RPMI8226 (cell line): Measurements from ENCODE around the gene ACAP3.
"Not testable (repeated sequence)": the region's sequence is repeated elsewhere in the genome, so short reads cannot be mapped to it uniquely, and the experiment has no call there.

Experiments used
- DNase-seq: peaks from one replicate; pipeline ENCODE4 v3.0.0-alpha.2; 2015

The ACAP3 gene

GRCh38 chr1:1330366-1331067 lies 22.8 kb upstream of the ACAP3 start:
- DNase-seq: no peak

DNA sequence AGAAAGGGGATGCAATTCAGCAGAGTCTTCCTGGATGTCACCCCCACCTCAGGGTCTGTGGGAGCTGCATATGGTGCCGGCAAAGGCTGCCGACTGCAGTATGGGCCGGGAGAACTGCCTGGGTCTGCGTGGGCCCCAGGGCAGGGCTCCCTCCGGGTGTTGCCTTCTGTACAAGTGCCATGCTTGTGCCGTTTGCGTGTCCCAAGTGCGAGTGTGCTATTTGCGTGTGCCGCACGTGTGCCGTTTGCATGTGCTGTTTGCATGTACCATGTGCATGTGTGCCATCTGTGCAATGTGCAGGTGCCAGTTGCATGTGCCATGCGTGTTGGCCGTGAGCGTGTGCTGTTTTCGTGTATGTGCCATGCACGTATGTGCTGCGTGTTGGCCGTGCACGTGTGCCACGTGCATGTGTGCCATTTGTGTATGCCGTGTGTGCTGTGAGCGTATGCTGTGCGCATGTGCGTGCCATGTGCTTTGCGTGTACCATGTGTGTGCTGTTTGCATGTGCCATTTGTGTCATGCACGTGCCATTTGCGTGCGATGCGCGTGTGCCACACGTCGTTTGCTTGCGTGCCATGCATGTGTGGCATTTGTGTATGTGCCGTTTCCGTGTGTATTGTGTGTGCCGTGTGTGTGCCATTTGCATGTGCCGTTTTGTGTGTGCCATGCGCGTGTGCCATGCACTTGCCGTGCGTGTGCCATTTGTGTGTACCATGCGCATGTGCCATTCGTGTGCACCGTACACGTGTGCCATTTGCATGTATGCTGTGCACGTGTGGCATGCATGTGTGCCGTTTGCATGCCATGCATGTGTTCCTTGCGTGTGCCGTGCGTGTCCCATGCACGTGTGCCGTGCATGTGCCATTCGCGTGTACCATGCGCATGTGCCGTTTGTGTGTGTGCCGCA lies 21.8 kb upstream of the ACAP3 start:
- DNase-seq: no peak

DNA sequence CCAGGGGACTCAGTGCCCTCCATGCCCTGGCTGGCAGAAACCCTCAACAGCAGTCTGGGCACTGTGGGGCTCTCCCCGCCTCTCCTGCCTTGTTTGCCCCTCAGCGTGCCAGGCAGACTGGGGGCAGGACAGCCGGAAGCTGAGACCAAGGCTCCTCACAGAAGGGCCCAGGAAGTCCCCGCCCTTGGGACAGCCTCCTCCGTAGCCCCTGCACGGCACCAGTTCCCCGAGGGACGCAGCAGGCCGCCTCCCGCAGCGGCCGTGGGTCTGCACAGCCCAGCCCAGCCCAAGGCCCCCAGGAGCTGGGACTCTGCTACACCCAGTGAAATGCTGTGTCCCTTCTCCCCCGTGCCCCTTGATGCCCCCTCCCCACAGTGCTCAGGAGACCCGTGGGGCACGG lies 20.5 kb upstream of the ACAP3 start:
- no peak for DNase-seq

GRCh38 chr1:1327291-1327690 lies 19.6 kb upstream of the ACAP3 start:
- DNase-seq: no peak

- DNase-seq: peak; percentile 46
Observed at GRCh38 chr1:1326075-1326605, 18.4 kb upstream of the ACAP3 start.

DNA sequence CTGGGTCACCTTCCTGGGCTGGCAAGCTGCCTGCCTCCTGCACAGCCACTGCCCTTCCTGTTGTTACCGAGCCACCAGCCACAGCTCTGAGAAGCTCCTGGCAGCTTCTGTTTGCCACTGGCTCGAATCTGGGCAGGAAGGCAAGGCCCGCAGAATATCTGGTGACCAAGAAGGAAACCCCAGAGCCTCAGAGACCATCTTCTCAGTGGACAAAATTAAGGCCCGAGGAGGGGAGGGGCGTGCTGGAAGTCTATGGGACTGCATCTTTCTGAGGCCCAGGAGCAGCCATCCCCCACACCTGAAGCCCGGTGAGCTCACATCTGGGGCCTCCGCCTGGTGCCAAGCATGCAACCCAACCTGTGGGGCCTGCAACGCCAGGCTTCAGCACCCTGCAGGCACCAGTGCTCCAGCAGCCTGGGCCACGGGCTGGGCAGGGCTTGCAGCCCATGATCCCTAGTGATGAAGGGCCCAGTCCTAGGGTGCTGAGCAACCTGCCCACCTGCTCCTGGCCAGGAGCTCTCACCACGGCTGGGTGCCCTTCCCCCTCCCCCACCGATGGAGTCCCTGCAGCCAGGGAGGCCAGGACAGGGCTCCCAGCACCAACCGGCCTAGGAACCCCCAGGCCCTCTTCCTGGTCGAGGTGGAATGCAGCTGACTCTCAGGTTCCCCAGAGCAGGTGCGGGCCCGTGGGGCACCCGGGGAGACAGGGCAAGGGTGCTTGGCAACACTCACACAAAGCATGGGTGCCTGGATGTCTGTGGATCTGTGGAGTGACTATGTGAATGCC lies 17.8 kb upstream of the ACAP3 start:
- peak; percentile 86 for DNase-seq

DNA sequence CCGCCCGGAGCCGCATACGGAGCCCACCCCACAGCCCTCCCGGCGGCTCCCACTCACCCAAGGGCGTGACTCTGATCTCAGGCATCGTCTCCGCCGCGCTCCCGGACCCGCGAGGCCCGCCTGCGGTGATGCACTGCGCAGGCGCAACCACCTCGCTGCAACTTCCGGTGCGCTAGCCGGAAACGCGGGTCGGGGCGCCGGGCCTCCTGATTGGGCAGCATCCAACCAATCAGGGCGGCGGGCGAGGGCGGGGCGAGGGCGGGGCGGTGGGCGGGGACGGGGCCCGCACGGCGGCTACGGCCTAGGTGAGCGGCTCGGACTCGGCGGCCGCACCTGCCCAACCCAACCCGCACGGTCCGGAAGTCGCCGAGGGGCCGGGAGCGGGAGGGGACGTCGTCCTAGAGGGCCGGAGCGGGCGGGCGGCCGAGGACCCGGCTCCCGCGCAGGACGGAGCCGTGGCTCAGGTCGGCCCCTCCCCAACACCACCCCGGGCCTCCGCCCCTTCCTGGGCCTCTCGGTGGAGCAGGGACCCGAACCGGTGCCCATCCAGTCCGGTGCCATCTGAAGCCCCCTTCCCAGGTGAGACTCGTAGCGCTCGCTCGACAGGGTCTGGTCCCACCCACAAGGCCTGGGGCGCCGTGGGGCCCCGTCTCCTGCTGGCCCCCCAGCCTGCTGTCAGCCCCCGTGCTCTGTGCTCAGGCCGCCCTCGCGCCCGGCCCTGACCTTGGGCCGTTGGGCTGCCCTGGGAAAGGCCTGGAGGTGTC lies 17.0 kb upstream of the ACAP3 start, which contains the start of the genes CPTP and INTS11:
Gene CPTP (plus strand): TSS at position 279 of the 764 bp plus-strand sequence. CDS start 2,109 bp downstream, outside the sequence.
Gene INTS11 (minus strand): TSS at position 137 of the 764 bp plus-strand sequence. CDS start 52 bp downstream, at position 85.
- DNase-seq: peak; percentile 97

GRCh38 chr1:1324084-1324523 lies 16.4 kb upstream of the ACAP3 start:
- DNase-seq: no peak

GRCh38 chr1:1322952-1323351 lies 15.2 kb upstream of the ACAP3 start:
- DNase-seq: no peak

DNA sequence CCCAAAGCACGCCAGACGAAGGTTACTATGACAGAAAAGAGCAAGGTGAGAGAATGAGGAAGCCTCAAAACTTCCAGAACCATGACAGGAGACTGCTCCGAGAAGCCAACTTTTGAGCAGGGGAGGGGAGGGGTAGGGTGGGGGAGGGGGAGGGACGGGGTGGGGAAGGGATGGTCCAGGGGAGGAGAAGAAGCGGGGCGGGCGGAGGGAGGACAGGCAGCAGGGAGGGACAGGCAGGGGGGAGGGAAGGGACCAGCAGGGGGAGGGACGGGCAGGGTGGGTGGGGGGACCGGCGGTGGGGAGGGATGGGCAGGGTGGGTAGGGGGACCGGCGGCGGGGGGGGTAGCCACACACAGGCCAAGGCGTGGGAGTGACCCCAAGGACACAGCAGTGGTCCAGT lies 14.7 kb upstream of the ACAP3 start:
- no peak for DNase-seq

DNA sequence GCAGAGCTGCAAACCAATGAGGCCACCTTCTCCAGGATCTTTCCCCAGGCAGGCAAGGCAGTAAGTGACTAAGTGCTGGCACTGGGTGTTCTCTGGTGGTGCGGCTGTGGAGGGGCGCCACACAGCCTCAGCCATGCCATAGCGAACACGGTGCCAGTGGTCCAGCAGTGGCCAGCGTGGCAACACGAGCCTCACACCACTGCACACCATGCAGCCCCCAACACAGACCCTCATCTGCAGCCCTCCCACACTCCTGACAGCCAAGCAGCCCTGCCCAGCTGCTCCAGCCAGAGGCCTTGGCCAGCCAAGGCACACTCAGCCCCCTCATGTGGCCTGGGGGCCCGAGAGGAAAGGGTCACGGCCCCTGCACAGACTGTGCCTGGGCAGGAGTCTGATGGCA lies 13.7 kb upstream of the ACAP3 start:
- DNase-seq: no peak

GRCh38 chr1:1320666-1321448 lies 13.1 kb upstream of the ACAP3 start:
- no peak for DNase-seq

GRCh38 chr1:1319646-1319941 lies 11.9 kb upstream of the ACAP3 start:
- no peak for DNase-seq

DNA sequence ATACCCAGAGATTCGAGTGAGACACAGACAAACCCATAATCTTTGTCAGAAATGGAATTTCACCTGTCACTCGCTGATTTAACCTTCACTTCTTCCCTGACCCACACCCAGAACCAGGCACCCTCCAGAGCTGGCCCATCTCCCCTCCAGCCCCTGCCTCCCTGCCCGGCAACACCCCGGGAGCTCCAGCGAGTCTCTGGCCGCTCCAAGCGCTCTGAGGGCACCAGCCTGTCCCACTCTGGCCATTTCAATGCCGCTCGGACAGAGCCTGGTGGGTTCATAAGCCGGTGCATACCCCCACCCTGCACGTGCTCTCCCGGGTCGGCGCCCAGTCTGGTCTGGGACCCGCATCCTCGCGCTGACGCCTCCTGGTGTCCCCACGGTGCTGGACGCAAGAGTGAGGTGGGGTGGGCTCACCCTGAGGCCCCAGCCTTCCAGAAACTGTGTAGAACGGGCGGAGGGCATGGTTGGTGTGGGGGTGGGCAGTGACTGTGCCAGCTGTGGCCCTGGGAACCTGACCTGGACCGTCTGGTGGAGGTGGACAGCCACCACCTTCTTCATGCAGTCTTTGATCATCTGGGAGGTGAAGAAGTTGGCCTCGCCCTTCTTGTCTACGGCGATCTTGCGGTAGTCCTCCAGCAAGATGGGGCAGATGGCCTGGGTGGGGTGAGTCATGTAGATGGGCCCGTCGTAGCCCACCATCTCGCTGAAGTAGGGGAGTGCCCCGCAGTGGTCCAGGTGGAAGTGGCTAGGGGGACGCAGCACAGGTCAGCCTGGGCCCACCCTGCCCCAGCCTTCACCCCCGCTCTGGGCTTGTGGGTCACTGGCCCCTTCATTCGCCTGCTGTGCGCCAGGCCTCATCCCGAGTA lies 11.3 kb upstream of the ACAP3 start:
- no peak for DNase-seq

GRCh38 chr1:1318131-1318652 lies 10.5 kb upstream of the ACAP3 start:
- no peak for DNase-seq

DNA sequence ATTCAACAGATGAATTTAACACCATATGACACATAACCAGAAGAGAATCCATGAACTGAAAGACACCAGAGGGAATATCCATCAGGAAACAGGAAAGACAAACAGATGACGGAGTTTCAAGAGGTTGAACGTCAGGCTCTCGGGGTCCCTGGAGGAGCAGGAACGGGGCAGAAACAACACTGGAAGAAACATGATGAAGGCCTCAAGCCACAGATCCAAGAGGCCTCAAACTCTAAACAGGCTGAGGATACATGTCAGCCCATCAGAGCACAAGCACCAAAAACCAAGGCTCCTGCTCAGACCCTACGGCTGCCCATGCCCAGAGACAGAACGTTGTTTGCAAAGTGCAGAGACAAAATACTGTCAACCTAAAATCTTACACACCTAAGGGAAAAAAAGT lies 9.7 kb upstream of the ACAP3 start:
- DNase-seq: no peak

- DNase-seq: not testable (repeated sequence)
Observed at GRCh38 chr1:1316199-1316598, 8.5 kb upstream of the ACAP3 start.

GRCh38 chr1:1315435-1315954 lies 7.8 kb upstream of the ACAP3 start:
- DNase-seq: no peak

GRCh38 chr1:1314678-1315335 lies 7.1 kb upstream of the ACAP3 start:
- no peak for DNase-seq
